GM12872 (cell line): ENCODE results near the gene KRTAP4-8.

ENCODE experiments used
- TF ChIP-seq, protein P1 (sequence below): IDR thresholded peaks from 3 replicates; pipeline ENCODE4 v1.5.1; 2011; ENCODE audit warnings: low read depth, mild to moderate bottlenecking, low read length, moderate library complexity; ENCODE audit not compliant: insufficient read depth

Gene KRTAP4-8

DNA sequence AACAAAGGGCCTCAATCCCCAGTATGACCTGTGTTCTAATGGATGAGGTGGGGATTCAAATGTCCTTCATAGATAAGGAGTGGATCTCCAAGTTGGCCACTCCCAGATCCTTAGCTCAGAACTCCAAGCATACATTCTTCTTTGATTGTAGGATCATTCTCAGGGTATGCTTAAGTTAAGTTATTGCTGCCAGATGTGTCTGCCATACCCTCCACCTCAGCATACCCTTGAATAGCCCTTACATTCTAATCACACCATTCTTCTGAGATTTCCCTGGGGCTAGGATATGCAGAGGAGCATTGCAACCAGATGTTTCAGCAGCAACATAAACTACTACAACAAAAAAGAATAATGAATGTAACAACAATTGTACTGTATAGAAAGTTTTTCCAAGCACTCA lies 30.7 kb downstream of the KRTAP4-8 start:
- TF ChIP-seq, protein P1, sequence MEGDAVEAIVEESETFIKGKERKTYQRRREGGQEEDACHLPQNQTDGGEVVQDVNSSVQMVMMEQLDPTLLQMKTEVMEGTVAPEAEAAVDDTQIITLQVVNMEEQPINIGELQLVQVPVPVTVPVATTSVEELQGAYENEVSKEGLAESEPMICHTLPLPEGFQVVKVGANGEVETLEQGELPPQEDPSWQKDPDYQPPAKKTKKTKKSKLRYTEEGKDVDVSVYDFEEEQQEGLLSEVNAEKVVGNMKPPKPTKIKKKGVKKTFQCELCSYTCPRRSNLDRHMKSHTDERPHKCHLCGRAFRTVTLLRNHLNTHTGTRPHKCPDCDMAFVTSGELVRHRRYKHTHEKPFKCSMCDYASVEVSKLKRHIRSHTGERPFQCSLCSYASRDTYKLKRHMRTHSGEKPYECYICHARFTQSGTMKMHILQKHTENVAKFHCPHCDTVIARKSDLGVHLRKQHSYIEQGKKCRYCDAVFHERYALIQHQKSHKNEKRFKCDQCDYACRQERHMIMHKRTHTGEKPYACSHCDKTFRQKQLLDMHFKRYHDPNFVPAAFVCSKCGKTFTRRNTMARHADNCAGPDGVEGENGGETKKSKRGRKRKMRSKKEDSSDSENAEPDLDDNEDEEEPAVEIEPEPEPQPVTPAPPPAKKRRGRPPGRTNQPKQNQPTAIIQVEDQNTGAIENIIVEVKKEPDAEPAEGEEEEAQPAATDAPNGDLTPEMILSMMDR: no peak

GRCh38 chr17:41065829-41066624 lies 31.9 kb downstream of the KRTAP4-8 start, which contains the start of gene KRTAP2-4:
KRTAP2-4 (minus strand) TSS chr17:41065879; CDS start chr17:41065845, 34 bp downstream.
- TF ChIP-seq, protein P1: no peak

- TF ChIP-seq, protein P1: no peak
Observed at GRCh38 chr17:41064301-41064700, 33.6 kb downstream of the KRTAP4-8 start.

DNA sequence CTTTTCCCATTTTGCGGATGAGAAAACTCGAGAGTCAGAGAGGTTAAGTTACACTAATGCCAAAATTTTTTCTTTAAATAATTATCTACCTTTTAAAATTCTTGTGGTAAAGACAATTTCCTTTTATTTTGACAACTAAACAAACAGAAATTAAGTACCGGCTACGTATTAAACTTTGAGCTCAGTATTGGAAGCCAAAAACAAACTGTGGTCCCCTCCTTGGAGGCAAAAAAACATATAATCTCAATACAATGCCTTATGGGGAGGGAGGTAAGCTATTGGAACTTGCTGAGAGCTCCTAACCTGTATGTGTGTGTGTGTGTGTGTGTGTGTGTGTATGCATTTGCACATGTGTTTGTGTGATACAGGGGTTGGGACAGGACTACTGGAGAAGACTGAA lies 34.5 kb downstream of the KRTAP4-8 start:
- TF ChIP-seq, protein P1: no peak

DNA sequence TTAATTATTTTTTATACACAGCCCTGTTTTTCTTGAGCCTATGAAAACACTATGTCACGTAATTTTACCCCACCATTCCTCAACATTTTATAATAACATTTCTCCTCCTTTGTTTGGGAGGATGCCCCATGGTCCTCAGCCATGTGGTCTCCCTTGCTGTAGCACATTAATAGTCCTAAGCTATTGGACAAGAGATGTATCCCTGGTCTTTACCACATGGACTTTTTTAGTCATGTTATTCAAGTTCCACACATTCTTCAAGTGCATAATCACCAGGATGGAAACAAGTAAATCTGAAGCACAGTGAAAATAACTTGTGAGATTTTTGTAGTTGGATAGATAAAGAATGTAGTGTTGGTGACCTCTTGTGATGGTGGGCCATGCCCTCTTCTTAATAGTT lies 36.0 kb downstream of the KRTAP4-8 start:
- TF ChIP-seq, protein P1: no peak

DNA sequence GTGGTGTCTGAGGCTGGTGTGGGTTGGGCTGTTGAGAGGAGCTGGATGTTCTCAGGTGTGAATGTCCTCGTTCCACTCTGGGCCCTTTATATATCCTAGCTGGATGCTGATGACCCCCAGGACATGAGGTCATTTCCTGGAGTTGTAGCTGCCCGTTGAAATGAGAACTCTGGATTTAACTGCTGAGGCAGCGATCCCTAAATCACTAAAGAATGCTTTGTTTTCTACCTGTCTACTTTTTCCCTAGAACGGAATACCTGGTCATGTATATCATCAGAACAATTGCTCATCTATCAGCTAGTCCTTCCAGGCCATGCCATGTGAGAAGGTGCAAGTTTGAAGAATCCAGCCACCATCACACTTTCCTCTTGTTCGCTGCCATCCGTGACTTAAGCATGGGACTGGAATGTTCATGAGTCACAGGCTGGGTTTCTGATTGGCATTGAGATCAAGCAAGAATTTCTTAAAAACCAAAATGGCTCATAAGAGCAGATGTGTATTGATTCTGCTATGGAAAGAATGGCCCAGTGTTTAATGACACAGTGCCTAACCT lies 37.8 kb downstream of the KRTAP4-8 start, which contains the start of gene KRTAP2-3:
KRTAP2-3 (minus strand) TSS at position 63 of the 553 bp plus-strand sequence. CDS start 64 bp downstream, outside the sequence.
- TF ChIP-seq, protein P1: no peak

- TF ChIP-seq, protein P1: no peak
Observed at GRCh38 chr17:41058741-41059140, 39.2 kb downstream of the KRTAP4-8 start.
